Measurements from ENCODE around the gene BMPR1A.

Gene BMPR1A

GRCh38 chr10:86759073-86759672 lies 2.8 kb downstream of the BMPR1A start:
- DNase-seq (ENCODE audit: low read depth in 2 of 2, low spot score in 1 of 2), result no peak

GRCh38 chr10:86763404-86763803 lies 7.0 kb downstream of the BMPR1A start:
- no peak for DNase-seq (ENCODE audit: low read depth in 2 of 2, low spot score in 1 of 2)

GRCh38 chr10:86765548-86765947 lies 9.1 kb downstream of the BMPR1A start:
- no peak for DNase-seq (ENCODE audit: low read depth in 2 of 2, low spot score in 1 of 2)

GRCh38 chr10:86768412-86769062 lies 12.1 kb downstream of the BMPR1A start:
- no peak for DNase-seq (ENCODE audit: low read depth in 2 of 2, low spot score in 1 of 2)

GRCh38 chr10:86769991-86770390 lies 13.6 kb downstream of the BMPR1A start:
- DNase-seq (ENCODE audit: low read depth in 2 of 2, low spot score in 1 of 2), result no peak

GRCh38 chr10:86770412-86770960 lies 14.1 kb downstream of the BMPR1A start:
- no peak for DNase-seq (ENCODE audit: low read depth in 2 of 2, low spot score in 1 of 2)

GRCh38 chr10:86773498-86773897 lies 17.1 kb downstream of the BMPR1A start:
- DNase-seq (ENCODE audit: low read depth in 2 of 2, low spot score in 1 of 2), result no peak

GRCh38 chr10:86775056-86775869 lies 18.8 kb downstream of the BMPR1A start:
- DNase-seq (ENCODE audit: low read depth in 2 of 2, low spot score in 1 of 2), result no peak

- DNase-seq (ENCODE audit: low read depth in 2 of 2, low spot score in 1 of 2), result no peak
Observed at GRCh38 chr10:86775870-86776180, 19.4 kb downstream of the BMPR1A start.

- no peak for DNase-seq (ENCODE audit: low read depth in 2 of 2, low spot score in 1 of 2)
Observed at GRCh38 chr10:86779220-86780017, 23.0 kb downstream of the BMPR1A start.

- no peak for DNase-seq (ENCODE audit: low read depth in 2 of 2, low spot score in 1 of 2)
Observed at GRCh38 chr10:86782701-86783418, 26.4 kb downstream of the BMPR1A start.

GRCh38 chr10:86785037-86785436 lies 28.6 kb downstream of the BMPR1A start:
- DNase-seq (ENCODE audit: low read depth in 2 of 2, low spot score in 1 of 2), result no peak

GRCh38 chr10:86785968-86786367 lies 29.5 kb downstream of the BMPR1A start:
- no peak for DNase-seq (ENCODE audit: low read depth in 2 of 2, low spot score in 1 of 2)

- DNase-seq (ENCODE audit: low read depth in 2 of 2, low spot score in 1 of 2), result no peak
Observed at GRCh38 chr10:86786368-86786767, 29.9 kb downstream of the BMPR1A start.

GRCh38 chr10:86790394-86790793 lies 34.0 kb downstream of the BMPR1A start:
- no peak for DNase-seq (ENCODE audit: low read depth in 2 of 2, low spot score in 1 of 2)

- no peak for DNase-seq (ENCODE audit: low read depth in 2 of 2, low spot score in 1 of 2)
Observed at GRCh38 chr10:86792461-86793167, 36.2 kb downstream of the BMPR1A start.

GRCh38 chr10:86793696-86794095 lies 37.3 kb downstream of the BMPR1A start:
- no peak for DNase-seq (ENCODE audit: low read depth in 2 of 2, low spot score in 1 of 2)

GRCh38 chr10:86795353-86795752 lies 38.9 kb downstream of the BMPR1A start:
- DNase-seq (ENCODE audit: low read depth in 2 of 2, low spot score in 1 of 2), result no peak

- DNase-seq (ENCODE audit: low read depth in 2 of 2, low spot score in 1 of 2), result no peak
Observed at GRCh38 chr10:86798025-86798424, 41.6 kb downstream of the BMPR1A start.

- no peak for DNase-seq (ENCODE audit: low read depth in 2 of 2, low spot score in 1 of 2)
Observed at GRCh38 chr10:86798611-86799010, 42.2 kb downstream of the BMPR1A start.

Measured in stimulated activated CD8-positive, alpha-beta memory T cell treated with anti-CD3 and anti-CD28 coated beads, Interleukin-4, amount 100 ng/mL, for 4 hours (primary cell).